PFSK-1 (cell line): ENCODE measurements around the gene N4BP2L2.

Source experiments
- POLR2AphosphoS5 ChIP-seq: IDR thresholded peaks from 2 replicates; pipeline ENCODE4 v1.6.1; 2012; ENCODE audit warnings: low read depth, mild to moderate bottlenecking, control low read depth, low read length, moderate library complexity
- SIN3A ChIP-seq: IDR thresholded peaks from 2 replicates; pipeline ENCODE4 v1.6.1; 2012; ENCODE audit warnings: mild to moderate bottlenecking, low read length, moderate library complexity, borderline replicate concordance; ENCODE audit not compliant: insufficient read depth
- TAF1 ChIP-seq: IDR thresholded peaks from 2 replicates; pipeline ENCODE4 v1.6.1; 2012; ENCODE audit warnings: low read length, control low read depth, borderline replicate concordance; ENCODE audit not compliant: insufficient read depth
- TF ChIP-seq, protein P1 (sequence below), 2 experiments: IDR thresholded peaks; 2 replicates each; pipeline versions ENCODE4 v1.6.1 to v1.8.0; 2011 to 2012; ENCODE audit warnings: low read depth in 2 of 2, low read length in 2 of 2, control low read depth in 1 of 2, inconsistent platforms in 1 of 2, mild to moderate bottlenecking in 1 of 2, moderate library complexity in 1 of 2; ENCODE audit not compliant: insufficient read depth in 1 of 2

DNA sequence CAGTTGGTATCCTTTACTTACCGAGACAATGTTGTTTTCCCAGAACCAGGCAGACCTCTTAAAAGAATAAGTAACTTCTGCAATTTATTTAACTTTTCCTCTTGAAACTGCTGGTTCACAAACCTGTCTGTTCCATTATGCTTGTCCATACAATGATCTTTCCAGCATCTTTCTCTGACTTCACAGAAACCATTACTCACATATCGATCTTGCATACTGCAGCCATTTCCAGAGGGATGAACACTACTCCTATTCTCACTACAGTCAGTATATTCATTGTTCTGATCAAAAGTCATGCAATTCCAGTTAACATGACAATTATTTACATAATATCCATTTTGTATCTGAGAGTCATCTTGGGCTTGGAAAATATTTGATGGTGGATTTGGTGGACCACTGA, 2.8 kb downstream of the N4BP2L2 start:
- TF ChIP-seq POLR2AphosphoS5 (no peak), TAF1 (no peak), SIN3A (no peak)
- TF ChIP-seq, protein P1, sequence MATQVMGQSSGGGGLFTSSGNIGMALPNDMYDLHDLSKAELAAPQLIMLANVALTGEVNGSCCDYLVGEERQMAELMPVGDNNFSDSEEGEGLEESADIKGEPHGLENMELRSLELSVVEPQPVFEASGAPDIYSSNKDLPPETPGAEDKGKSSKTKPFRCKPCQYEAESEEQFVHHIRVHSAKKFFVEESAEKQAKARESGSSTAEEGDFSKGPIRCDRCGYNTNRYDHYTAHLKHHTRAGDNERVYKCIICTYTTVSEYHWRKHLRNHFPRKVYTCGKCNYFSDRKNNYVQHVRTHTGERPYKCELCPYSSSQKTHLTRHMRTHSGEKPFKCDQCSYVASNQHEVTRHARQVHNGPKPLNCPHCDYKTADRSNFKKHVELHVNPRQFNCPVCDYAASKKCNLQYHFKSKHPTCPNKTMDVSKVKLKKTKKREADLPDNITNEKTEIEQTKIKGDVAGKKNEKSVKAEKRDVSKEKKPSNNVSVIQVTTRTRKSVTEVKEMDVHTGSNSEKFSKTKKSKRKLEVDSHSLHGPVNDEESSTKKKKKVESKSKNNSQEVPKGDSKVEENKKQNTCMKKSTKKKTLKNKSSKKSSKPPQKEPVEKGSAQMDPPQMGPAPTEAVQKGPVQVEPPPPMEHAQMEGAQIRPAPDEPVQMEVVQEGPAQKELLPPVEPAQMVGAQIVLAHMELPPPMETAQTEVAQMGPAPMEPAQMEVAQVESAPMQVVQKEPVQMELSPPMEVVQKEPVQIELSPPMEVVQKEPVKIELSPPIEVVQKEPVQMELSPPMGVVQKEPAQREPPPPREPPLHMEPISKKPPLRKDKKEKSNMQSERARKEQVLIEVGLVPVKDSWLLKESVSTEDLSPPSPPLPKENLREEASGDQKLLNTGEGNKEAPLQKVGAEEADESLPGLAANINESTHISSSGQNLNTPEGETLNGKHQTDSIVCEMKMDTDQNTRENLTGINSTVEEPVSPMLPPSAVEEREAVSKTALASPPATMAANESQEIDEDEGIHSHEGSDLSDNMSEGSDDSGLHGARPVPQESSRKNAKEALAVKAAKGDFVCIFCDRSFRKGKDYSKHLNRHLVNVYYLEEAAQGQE (IDR thresholded peaks at IDR 0.05; ENCODE audit: insufficient read depth in 1 of 2, low read depth in 2 of 2, low read length in 2 of 2) = no peak
